ENCODE measurements around the gene EMCN. TPM values are rescaled to one million over a fixed set of nuclear protein-coding genes. Genes with fewer than 3 reads are reported as not detected.

The EMCN gene
- total and polyA plus RNA-seq, 9 of the 15 experiments (the other 6 are each of a cell fraction or from before 2014, with no cell fraction given) = not detected

DNA sequence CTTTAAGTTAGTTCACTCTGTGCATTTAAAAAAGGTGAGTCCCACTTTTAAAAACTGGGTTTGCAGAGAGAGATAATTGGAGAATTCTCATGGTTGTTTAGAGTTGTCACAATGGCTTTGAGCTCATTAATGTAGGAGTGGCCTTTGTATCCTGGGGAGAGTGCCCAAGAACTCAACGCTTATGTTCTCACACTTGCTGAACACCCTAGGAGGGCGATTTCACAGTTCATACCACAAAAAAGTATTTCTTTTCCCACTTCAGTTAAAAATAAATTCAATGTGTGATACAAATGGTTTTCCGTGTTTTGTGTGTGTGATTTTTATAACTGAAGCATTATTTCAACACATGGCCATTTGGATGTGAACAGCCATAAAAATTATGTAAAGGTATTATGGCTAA is 8.4 kb downstream of the EMCN start (continued):
- TF ChIP-seq L3MBTL2 (IDR thresholded peaks at IDR 0.05) (no peak), ETV1 (tag; conservative IDR thresholded peaks at IDR 0.05; ENCODE audit: low read depth) (no peak), BRD4 (IDR thresholded peaks at IDR 0.05) (no peak), SMARCA4 (IDR thresholded peaks at IDR 0.05) (no peak), JUNB (CRISPR knock-in tag; conservative IDR thresholded peaks at IDR 0.05) (no peak)
- TF ChIP-seq, protein P1, sequence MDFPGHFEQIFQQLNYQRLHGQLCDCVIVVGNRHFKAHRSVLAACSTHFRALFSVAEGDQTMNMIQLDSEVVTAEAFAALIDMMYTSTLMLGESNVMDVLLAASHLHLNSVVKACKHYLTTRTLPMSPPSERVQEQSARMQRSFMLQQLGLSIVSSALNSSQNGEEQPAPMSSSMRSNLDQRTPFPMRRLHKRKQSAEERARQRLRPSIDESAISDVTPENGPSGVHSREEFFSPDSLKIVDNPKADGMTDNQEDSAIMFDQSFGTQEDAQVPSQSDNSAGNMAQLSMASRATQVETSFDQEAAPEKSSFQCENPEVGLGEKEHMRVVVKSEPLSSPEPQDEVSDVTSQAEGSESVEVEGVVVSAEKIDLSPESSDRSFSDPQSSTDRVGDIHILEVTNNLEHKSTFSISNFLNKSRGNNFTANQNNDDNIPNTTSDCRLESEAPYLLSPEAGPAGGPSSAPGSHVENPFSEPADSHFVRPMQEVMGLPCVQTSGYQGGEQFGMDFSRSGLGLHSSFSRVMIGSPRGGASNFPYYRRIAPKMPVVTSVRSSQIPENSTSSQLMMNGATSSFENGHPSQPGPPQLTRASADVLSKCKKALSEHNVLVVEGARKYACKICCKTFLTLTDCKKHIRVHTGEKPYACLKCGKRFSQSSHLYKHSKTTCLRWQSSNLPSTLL (IDR thresholded peaks at IDR 0.05) = no peak

DNA sequence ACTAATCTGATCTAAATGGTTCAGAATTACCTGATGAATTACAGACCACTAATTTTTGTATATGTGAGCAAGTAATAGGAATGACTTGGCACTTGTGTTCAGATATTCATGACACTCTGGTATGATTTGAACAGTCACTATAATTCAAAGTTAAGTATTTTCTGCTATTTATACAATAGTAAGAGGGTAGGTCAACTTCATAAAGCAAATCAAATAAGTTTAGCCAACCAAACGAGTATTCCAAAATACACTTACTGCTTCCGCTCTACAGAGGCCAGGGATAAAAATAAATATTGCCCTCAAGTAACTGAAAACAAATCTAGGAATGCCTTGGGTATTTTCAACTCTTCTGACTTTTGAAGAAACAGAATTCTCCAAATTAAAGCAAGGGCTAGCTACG is 9.1 kb downstream of the EMCN start:
- H3K36me3 ChIP-seq (ENCODE audit: control insufficient read depth, insufficient read depth, low read length) = no peaks in the 10 kb centered on the region

More for the DNA sequence above, 9.1 kb downstream of the EMCN start:
- no peak for ATAC-seq
- in situ Hi-C loops (cut with MboI) (no loop called here), intact Hi-C loops (cut with micrococcal nuclease) (no loop called here)
- Histone ChIP-seq H3K9me1 (ENCODE audit: control insufficient read depth, insufficient read depth, low read length) (no peaks in the 10 kb centered on the region), H3K79me2 (ENCODE audit: control insufficient read depth, insufficient read depth, low read length) (no peaks in the 10 kb centered on the region), H4K20me1 (replicated peaks; ENCODE audit: control insufficient read depth, insufficient read depth, low read length) (no peaks in the 10 kb centered on the region), H3K9ac (ENCODE audit: insufficient read depth in 1 of 2, low read depth in 2 of 2, low read length in 2 of 2) (no peak overlapping the region), H3K27ac (ENCODE audit: extremely low read depth, low read depth, low read length) (no peak overlapping the region), H3K27me3 (ENCODE audit: control insufficient read depth in 2 of 2, insufficient read depth in 2 of 2, low read length in 2 of 2) (no peaks in the 10 kb centered on the region), H3K4me2 (ENCODE audit: insufficient read depth, low read length) (no peak overlapping the region), H3K9me3 (replicated peaks; ENCODE audit: control insufficient read depth, insufficient read depth, low read depth, low read length) (no peaks in the 10 kb centered on the region), H2AFZ (ENCODE audit: low read depth, low read length) (no peak overlapping the region), H3K4me1 (replicated peaks in 1 of 2; ENCODE audit: control insufficient read depth in 2 of 2, insufficient read depth in 2 of 2, low read length in 2 of 2) (no peaks in the 10 kb centered on the region), H3K4me3 (no peak overlapping the region)
- no peak for DNase-seq (ENCODE audit: extremely low read depth in 1 of 4, low spot score in 3 of 4)
- 0% methylated on average over 3 of the region's 3 CpGs for WGBS (ENCODE audit: insufficient coverage, low coverage, missing lambda C conversion rate)
- no peak for FAIRE-seq
- TF ChIP-seq FOXK2 (conservative IDR thresholded peaks at IDR 0.05 in 1 of 2, IDR thresholded peaks at IDR 0.05 in 1 of 2; ENCODE audit: low read depth in 2 of 2) (no peak), ZFP30 (CRISPR knock-in tag; IDR thresholded peaks at IDR 0.05; ENCODE audit: borderline replicate concordance) (no peak), STAT5A (IDR thresholded peaks at IDR 0.05; ENCODE audit: borderline replicate concordance, low read length) (no peak), KDM1A (IDR thresholded peaks at IDR 0.05) (no peak), NR2C2 (CRISPR knock-in tag; IDR thresholded peaks at IDR 0.05) (no peak), NR2C2 (tag; IDR thresholded peaks at IDR 0.05) (no peak), ZNF444 (CRISPR knock-in tag; IDR thresholded peaks at IDR 0.05) (no peak), SUPT5H (IDR thresholded peaks at IDR 0.05) (no peak)
- TF ChIP-seq, protein P2, sequence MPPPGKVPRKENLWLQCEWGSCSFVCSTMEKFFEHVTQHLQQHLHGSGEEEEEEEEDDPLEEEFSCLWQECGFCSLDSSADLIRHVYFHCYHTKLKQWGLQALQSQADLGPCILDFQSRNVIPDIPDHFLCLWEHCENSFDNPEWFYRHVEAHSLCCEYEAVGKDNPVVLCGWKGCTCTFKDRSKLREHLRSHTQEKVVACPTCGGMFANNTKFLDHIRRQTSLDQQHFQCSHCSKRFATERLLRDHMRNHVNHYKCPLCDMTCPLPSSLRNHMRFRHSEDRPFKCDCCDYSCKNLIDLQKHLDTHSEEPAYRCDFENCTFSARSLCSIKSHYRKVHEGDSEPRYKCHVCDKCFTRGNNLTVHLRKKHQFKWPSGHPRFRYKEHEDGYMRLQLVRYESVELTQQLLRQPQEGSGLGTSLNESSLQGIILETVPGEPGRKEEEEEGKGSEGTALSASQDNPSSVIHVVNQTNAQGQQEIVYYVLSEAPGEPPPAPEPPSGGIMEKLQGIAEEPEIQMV (tag; conservative IDR thresholded peaks at IDR 0.05; ENCODE audit: low read depth) = no peak
- TF ChIP-seq, protein P3, sequence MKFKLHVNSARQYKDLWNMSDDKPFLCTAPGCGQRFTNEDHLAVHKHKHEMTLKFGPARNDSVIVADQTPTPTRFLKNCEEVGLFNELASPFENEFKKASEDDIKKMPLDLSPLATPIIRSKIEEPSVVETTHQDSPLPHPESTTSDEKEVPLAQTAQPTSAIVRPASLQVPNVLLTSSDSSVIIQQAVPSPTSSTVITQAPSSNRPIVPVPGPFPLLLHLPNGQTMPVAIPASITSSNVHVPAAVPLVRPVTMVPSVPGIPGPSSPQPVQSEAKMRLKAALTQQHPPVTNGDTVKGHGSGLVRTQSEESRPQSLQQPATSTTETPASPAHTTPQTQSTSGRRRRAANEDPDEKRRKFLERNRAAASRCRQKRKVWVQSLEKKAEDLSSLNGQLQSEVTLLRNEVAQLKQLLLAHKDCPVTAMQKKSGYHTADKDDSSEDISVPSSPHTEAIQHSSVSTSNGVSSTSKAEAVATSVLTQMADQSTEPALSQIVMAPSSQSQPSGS (CRISPR knock-in tag; IDR thresholded peaks at IDR 0.05) = no peak
- CTCF ChIA-PET (ENCODE audit: low intra/inter-chr PET ratio) = no interaction called here
- BruUV-seq (replicated peaks) = no TSS peak
- POLR2A ChIA-PET = no interaction called here

Data from K562 (cell line).